ENCODE data around the gene HOXB9.

The HOXB9 gene

DNA sequence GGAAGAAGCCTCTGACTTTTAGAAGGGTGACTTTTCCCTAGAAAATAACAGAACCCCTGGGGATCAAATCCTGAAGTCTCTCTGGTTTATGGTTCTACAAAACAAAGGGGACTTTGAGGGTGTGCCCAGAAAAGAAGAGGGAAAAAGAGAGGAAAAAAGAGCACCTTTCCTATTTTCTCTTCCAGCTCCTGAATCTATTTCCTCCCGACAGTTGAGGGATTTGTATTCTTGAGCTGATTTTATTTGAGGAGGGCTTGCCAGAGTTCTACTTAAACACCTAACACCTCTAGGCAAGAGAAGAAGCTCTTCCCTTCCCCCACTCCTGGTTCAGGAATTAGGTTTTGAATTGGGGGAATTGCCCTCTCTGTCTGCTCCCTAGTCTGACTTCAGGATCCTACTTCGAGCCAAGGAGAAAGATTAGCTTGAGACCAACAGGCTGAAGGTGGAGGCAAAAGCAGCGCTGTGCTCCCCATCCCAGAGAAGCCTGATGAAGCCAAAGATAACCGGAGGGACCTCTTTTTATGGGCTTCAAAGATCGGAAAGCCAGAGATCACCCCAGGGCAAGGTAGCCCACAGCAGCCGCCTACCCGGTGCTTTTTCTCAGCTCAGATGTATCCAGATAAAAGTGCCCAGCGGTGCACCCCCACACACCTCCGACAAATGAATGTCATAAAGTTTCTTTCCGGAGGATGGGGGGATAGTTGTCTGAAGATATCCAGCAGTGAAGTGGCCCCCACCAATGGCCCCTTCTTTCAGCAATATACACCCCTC lies 36.9 kb downstream of the HOXB9 start:
- FAIRE-seq (no peak), DNase-seq (ENCODE audit: insufficient read length, low spot score) (no peak)

DNA sequence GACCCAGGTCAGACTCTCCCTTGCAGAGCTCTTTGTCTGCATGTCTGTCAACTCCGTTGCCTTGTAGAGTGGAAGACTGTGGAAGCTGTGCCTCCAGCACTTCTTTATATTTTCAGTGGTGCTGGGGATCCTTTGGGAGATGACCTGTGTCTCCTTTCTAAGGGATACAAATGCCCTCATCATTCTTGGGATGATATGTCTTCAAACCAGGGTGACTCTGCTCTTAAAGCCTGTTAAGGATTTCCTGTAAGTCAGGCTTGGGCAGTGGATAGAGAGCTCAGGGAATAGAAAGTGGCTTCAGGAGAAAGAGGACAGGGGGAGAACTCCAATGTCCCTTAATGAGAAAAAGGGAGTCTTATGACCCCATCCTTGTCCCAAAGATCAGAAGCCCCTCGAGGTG lies 37.6 kb downstream of the HOXB9 start:
- no peak for DNase-seq (ENCODE audit: insufficient read length, low spot score)
- FAIRE-seq = no peak

DNA sequence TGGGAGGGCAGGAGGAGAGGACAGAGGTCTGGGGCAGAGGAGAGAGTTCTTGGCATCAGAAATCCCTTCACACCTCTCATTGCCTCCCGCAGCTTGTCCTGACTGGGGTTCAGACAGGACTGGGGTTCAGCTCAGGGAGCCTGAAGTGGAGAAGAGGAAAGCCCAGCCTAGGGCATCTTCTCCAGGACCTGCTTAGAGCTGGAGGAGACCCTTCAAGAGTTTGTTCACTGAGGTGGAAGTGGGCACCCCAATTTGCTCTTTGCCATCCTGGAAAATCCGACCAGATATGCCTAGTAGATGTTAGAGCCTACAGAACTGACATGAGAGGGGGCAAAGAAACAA lies 38.1 kb downstream of the HOXB9 start:
- FAIRE-seq = no peak
- no peak for DNase-seq (ENCODE audit: insufficient read length, low spot score)

DNA sequence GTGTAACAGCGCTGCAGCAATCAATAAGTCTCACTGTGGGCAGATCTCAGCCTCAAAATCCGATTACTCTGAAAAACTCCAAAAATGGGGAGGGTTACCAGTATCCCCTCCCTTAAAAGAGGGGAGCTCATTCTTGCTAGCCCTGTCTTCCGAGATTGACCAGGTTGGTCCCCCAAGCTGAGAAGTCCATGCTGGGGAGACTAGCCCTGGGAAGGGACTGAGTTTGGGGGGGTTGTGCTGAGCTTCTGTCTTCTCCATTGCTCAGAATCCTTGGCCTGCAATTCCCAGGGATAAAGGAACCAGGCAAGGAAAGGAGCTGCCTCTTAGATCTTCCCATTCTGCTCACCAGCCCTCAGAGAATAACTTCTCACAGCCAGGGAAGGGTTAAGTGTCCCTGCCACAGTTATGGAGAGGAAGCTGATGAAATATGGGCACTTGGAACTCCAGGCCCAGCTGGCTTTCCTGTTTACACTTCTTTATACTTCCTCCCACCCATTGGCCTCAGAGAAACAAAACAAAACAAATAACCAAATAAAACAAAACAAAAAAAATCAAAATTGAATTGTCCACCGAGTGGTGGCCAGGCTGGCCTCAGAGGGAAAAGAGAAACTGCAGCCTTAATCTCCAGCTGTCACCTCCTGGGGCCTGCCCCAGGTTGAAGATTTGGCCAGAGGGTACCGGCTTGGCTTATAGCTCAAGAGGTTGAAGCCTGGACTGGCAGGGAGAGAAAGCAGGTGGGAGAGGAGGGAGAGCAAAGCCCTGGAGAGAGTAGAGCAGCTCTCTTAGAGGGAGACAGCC lies 38.7 kb downstream of the HOXB9 start:
- FAIRE-seq = no peak
- DNase-seq (ENCODE audit: insufficient read length, low spot score) = no peak

DNA sequence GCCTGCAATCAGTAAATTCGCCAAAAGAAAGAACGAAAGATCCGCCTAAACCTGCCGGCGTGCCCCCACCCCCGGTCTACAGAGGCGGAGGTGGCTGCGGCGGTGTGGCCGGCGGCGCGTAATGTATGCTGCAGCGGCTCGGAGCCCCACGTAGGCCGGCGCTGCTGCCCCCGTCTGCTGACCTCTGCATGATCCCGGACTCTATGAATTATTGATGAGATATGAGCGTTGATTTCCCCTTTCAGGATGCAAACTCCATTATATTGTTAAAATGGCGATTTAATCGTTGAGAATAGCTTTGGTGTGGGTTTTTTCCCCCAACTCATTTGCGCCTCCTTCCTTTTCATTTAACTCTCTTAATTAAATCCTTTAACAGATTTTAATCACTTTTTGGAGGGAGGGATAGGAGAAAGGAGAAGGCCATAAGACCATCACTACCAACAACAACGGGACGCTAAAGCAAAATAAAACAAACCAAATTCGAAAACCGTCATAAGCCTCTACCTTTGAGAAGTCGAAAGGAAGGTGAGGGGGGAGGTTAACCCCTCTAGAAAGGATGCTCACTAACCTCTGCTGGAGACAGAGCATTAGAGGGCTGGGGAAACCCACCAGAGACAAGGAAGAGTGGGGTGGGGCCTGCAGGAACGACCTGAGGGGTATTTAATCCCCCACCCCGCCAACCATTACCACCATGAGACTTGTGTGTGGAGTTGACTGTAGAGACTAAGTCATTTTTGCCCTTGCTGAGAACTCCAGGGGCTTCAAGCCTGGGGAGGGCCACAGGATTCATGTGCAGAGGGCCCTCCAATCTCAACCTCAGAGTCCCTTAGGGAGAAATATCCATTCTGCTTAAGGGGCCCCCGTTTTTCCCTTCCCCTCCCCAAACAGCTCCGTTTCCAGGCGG lies 39.6 kb downstream of the HOXB9 start:
- no peak for DNase-seq (ENCODE audit: insufficient read length, low spot score)
- FAIRE-seq = no peak

DNA sequence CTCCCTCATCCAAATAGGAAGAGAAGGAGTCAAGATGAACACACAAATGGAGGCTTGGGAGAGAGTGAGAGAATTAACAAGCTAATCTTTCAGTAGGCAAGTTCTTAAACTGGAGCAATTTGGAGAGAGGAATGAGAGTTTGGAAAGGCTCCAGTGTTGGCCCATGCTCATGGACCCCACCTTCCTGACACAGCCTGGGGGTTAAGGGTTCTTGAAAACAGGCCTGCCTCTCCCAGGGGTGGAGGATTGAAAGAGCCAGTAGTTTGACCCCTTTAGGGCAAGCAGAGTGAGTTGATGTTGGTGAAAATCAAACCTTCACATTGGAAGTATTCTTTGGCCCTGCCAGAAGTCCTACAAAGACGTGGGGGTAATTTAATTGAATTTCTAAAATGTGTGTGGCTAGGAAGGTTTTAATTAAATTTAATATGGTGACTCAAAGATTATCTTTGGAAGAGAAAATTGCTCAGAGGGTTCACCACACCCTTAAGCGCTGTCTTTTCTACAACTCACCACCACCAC lies 41.9 kb downstream of the HOXB9 start:
- DNase-seq (ENCODE audit: insufficient read length, low spot score) = no peak
- FAIRE-seq = no peak

GRCh38 chr17:48583708-48584222 lies 42.4 kb downstream of the HOXB9 start:
- DNase-seq (ENCODE audit: insufficient read length, low spot score) = no peak
- no peak for FAIRE-seq

GRCh38 chr17:48582750-48583069 lies 43.4 kb downstream of the HOXB9 start:
- no peak for FAIRE-seq
- no peak for DNase-seq (ENCODE audit: insufficient read length, low spot score)

GRCh38 chr17:48579760-48580554 lies 46.2 kb downstream of the HOXB9 start:
- DNase-seq (ENCODE audit: insufficient read length, low spot score) (no peak), FAIRE-seq (no peak)

- no peak for DNase-seq (ENCODE audit: insufficient read length, low spot score)
- FAIRE-seq = no peak
Measured at GRCh38 chr17:48579471-48579759, 46.7 kb downstream of the HOXB9 start.

DNA sequence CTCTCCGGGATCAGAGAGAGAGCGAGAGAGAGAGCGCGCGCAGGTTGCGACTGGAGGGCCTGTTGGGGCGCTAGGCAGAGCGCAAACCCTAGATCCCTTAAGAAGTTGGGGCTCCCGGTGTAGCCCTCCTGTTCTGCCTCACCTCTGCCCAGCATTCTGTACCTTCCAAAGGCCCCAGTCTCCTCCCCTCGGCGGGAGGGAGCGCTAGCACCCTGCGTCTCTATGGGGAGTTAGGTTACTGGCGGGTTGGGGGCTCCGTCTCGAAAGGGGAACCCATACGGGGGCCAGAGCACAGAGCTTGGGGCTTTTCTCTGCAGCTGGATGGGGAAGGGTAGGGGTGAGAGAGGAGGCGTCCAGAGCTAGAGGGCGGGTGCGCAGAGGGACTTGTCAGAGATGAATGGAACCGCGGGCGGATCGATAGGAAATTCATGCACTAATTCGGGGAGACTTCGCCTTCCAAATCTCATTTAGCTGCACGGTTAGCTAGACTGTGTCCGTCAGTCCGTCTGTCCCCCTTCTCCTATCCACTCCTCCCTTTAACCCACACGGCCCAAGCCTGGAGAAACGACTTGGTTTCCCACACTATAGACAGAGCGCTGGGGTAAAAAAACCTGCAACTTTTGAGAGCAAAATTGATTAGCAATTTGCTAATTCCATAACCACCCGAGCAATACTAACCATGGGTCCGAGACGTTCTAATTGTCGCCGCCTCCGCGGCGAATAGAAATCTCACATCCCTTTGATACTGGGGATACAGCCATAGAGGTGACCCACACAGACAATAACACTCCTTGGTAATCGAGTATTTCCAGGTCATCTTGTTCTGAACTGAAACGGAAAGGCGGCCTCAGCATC lies 47.3 kb downstream of the HOXB9 start:
- peak; percentile 57 for FAIRE-seq
- no peak for DNase-seq (ENCODE audit: insufficient read length, low spot score)

DNA sequence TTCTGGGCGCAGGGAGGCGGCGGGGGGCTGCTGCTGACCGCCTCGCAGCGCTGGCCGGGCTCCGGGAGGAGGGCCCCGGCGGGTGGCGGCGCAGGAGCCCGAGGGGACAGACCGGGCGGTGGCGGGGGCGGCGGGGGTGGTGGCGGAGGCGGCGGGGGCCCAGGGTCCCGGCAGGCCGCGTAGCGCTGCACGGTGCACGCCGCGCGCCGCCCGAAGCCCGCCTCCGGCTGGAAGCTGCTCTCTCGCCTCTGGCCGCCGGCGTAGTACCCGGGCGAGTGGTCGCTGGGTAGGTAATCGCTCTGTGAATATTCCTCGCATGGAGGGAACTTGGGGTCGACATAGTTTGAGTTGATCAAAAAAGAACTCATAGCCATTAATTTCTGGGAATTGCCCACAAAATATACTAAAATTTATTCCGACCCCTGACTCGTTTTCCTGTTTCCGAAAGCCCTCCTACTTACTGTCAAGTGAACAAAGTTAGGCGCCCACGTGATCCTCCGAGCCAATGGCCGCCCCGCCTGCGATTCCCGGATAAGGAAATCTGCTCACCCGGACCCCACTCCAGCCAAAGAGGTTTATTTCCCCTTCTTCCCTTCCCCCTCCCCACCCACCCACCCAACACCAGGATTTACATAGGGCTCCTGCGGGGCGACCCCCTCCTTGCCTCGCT lies 48.1 kb downstream of the HOXB9 start, which contains the start of gene HOXB4:
HOXB4 (minus strand) TSS at position 405 of the 670 bp plus-strand sequence; CDS start at position 374, 31 bp downstream.
- peak; percentile 87 for DNase-seq (ENCODE audit: insufficient read length, low spot score)
- FAIRE-seq = peak; percentile 28

GRCh38 chr17:48577330-48577945 lies 48.7 kb downstream of the HOXB9 start:
- no peak for DNase-seq (ENCODE audit: insufficient read length, low spot score)
- FAIRE-seq = peak; percentile 90

DNA sequence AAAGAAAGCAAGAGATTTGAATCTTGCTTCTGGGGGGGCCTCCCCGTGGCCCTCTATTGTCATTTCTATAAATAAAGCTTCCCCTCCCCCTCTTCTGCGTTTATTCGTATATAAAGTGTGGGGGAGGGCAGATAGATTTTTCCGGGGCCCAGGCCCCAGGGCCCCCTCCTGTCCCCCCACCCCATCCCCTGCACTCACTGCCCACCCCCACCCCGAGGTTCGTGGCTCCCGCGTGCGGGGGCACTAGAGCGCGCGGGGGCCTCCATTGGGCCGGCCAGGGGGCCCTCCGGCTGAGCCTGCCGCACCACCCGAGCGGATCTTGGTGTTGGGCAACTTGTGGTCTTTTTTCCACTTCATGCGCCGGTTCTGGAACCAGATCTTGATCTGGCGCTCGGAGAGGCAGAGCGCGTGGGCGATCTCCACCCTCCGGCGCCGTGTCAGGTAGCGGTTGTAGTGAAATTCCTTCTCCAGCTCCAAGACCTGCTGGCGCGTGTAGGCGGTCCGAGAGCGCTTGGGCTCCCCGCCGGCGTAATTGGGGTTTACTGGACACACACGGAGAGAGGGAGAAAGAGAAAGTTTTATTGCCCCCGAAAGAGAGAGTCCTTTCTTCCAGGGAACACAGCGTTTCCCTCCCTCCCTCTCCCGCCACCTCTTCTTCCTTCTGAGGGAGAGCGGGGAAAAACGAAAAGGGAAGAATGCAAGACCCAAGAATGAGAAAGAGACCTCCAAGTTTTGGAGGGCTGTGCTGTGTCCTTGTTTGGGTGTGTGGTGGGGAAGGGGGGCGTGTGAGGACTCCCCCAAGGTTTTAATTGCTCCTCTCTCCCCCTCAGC lies 49.5 kb downstream of the HOXB9 start:
- no peak for DNase-seq (ENCODE audit: insufficient read length, low spot score)
- no peak for FAIRE-seq

GRCh38 chr17:48575673-48576478 lies 50.3 kb downstream of the HOXB9 start:
- no peak for DNase-seq (ENCODE audit: insufficient read length, low spot score)
- FAIRE-seq = peak; percentile 54

GRCh38 chr17:48575066-48575582 lies 51.0 kb downstream of the HOXB9 start:
- FAIRE-seq = no peak
- DNase-seq (ENCODE audit: insufficient read length, low spot score) = no peak
